ENCODE data around the gene MEI1.

DNA sequence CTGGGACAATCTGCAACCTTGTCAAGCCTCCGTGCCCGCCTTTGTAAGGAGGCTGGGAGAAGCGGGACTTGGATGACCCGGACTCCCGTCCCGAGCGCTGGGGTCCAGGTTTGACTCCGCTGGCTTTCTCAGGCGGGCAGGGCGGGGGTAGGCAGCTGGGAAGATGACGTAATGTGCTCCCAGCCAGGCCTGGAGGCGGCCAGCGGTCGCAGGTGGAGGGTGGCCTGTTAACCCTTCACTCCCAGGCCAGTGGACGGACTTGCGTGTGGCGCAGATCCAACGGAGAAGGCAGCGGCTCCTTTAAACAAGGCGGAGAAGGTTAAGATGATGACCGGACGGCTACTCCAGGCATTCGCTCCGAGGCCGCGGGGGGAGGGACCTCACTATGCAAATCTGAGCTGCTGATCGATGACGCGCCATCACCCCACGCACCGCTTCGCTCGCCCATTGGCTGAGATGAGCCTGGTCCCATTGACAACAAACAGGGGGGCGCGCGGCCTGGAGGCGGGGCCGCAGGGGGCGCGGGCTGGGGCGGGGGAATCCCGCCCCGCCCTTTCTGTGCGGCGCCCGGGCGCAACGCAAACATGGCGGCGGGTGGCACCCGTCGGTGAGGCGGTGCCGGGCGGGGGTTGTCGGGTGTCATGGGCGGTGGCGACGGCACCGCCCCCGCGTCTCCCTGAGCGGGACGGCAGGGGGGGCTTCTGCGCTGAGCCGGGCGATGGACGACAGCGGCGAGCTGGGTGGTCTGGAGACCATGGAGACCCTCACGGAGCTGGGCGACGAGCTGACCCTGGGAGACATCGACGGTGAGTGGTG lies 133.5 kb downstream of the MEI1 start, which contains the start of gene SREBF2:
- TF ChIP-seq, protein P1, sequence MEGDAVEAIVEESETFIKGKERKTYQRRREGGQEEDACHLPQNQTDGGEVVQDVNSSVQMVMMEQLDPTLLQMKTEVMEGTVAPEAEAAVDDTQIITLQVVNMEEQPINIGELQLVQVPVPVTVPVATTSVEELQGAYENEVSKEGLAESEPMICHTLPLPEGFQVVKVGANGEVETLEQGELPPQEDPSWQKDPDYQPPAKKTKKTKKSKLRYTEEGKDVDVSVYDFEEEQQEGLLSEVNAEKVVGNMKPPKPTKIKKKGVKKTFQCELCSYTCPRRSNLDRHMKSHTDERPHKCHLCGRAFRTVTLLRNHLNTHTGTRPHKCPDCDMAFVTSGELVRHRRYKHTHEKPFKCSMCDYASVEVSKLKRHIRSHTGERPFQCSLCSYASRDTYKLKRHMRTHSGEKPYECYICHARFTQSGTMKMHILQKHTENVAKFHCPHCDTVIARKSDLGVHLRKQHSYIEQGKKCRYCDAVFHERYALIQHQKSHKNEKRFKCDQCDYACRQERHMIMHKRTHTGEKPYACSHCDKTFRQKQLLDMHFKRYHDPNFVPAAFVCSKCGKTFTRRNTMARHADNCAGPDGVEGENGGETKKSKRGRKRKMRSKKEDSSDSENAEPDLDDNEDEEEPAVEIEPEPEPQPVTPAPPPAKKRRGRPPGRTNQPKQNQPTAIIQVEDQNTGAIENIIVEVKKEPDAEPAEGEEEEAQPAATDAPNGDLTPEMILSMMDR (IDR thresholded peaks at IDR 0.05 in 4 of 5, conservative IDR thresholded peaks at IDR 0.05 in 1 of 5) = peak in 1 of 5 experiments; percentile 4
- peak; percentile 86 to 90 for TF ChIP-seq POLR2A (IDR thresholded peaks at IDR 0.05)

Data from gastrocnemius medialis (tissue), 4 donors.